DND-41 (cell line): ENCODE data around the gene PLEKHO1.

Source experiments
- EZH2 ChIP-seq: IDR thresholded peaks from 3 replicates; pipeline ENCODE4 v1.6.1; 2012; ENCODE audit warnings: borderline replicate concordance, low read depth, mild to moderate bottlenecking, moderate library complexity, low read length, inconsistent platforms; ENCODE audit not compliant: severe bottlenecking
- TF ChIP-seq, protein P1 (sequence below): IDR thresholded peaks from 2 replicates; pipeline ENCODE4 v1.5.1; 2012; ENCODE audit warnings: borderline replicate concordance, low read length, moderate library complexity, mild to moderate bottlenecking; ENCODE audit not compliant: poor library complexity, severe bottlenecking; ENCODE audit errors: extremely low read depth

DNA sequence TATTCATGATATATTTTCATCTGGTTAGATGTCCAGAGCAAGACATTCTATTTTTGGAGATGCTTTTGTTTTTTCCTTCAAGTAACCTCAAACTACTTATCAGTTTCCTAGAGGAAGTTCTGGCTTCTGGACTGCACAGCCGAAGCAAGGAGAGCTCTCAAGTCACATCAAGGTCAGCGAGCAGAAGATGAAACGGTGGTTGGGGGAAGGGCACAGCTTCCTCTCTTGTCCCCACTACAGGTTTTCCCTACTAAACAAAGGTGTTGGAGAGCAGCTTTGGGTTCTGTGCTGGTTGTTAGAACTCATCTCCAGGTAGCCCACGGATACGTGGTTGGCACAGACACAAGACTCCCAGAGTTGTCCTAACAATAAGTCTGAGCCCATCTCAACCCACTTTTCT, 5.1 kb upstream of the PLEKHO1 start:
- no peak for TF ChIP-seq EZH2
- TF ChIP-seq, protein P1, sequence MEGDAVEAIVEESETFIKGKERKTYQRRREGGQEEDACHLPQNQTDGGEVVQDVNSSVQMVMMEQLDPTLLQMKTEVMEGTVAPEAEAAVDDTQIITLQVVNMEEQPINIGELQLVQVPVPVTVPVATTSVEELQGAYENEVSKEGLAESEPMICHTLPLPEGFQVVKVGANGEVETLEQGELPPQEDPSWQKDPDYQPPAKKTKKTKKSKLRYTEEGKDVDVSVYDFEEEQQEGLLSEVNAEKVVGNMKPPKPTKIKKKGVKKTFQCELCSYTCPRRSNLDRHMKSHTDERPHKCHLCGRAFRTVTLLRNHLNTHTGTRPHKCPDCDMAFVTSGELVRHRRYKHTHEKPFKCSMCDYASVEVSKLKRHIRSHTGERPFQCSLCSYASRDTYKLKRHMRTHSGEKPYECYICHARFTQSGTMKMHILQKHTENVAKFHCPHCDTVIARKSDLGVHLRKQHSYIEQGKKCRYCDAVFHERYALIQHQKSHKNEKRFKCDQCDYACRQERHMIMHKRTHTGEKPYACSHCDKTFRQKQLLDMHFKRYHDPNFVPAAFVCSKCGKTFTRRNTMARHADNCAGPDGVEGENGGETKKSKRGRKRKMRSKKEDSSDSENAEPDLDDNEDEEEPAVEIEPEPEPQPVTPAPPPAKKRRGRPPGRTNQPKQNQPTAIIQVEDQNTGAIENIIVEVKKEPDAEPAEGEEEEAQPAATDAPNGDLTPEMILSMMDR = no peak
